GF-D8 (cell line): ENCODE results near the gene RPL37.
"Not testable (repeated sequence)": the region's sequence is repeated elsewhere in the genome, so short reads cannot be mapped to it uniquely, and the experiment has no call there.

Experiments
- DNase-seq: peaks from one replicate; lab custom pipeline; 2025; lab: John Stamatoyannopoulos, UW

Gene RPL37

GRCh38 chr5:40796487-40796889 lies 38.5 kb downstream of the RPL37 start:
- DNase-seq, result peak; percentile 53

- not testable (repeated sequence) for DNase-seq
These were observed 40.1 kb downstream of the RPL37 start for GRCh38 chr5:40794877-40795276.

DNA sequence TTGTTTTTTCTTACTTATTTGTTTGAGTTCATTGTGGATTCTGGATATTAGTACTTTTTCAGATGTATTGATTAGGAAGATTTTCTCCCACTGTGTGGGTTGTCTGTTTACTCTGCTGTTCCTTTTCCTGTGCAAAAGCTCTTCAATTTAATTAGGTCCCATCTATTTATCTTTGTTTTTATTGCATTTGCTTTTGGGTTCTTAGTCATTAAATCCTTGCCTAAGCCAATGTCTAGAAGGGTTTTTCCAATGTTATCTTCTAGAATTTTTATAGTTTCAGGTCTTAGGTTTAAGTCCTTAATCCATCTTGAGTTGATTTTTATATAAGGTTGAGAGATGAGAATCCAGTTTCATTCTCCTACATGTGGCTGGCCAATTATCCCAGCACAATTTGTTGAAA lies 40.7 kb downstream of the RPL37 start:
- not testable (repeated sequence) for DNase-seq

DNA sequence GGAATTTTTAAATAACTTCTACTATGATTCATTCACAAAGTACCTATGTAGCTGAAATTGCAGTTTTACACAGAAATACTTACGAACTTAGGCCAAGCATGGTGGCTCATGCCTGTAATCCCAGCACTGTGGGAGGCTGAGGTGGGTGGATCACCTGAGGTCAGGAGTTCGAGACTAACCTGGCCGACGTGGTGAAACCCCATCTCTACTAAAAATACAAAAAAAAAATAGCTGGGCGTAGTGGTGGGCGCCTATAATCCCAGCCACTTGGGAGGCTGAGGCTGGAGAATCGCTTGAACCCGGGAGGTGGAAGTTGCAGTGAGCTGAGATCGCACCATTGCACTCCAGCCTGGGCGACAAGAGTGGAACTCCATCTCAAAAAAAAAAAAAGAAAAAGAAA lies 42.3 kb downstream of the RPL37 start:
- DNase-seq, result not testable (repeated sequence)

GRCh38 chr5:40791715-40792139 lies 43.3 kb downstream of the RPL37 start:
- DNase-seq, result no peak

GRCh38 chr5:40790947-40791593 lies 44.0 kb downstream of the RPL37 start:
- no peak for DNase-seq

GRCh38 chr5:40788941-40789340 lies 46.1 kb downstream of the RPL37 start:
- DNase-seq, result not testable (repeated sequence)

GRCh38 chr5:40787986-40788385 lies 47.0 kb downstream of the RPL37 start:
- DNase-seq, result no peak

GRCh38 chr5:40786664-40787063 lies 48.4 kb downstream of the RPL37 start:
- not testable (repeated sequence) for DNase-seq

DNA sequence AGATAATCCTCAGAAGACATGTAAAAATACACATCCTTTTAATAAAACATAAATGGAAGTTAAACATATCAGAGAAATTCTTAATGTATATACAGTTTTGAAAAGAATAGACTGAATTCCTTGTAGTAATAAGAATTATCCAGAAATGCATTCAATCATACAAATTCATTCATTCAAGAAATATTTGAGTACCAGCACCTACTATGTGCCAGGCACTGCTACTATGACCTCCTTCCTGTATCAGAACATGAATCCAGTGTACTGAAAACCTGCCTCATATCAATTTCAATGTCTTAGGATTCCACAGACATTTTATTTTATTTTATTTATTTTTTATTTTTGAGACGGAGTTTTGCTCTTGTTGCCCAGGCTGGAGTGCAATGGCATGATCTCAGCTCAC lies 50.1 kb downstream of the RPL37 start:
- DNase-seq, result no peak

- DNase-seq, result no peak
These were observed 50.9 kb downstream of the RPL37 start for GRCh38 chr5:40784027-40784653.

GRCh38 chr5:40781843-40782409 lies 53.1 kb downstream of the RPL37 start:
- peak; percentile 63 for DNase-seq

GRCh38 chr5:40780858-40781257 lies 54.2 kb downstream of the RPL37 start:
- DNase-seq, result no peak

DNA sequence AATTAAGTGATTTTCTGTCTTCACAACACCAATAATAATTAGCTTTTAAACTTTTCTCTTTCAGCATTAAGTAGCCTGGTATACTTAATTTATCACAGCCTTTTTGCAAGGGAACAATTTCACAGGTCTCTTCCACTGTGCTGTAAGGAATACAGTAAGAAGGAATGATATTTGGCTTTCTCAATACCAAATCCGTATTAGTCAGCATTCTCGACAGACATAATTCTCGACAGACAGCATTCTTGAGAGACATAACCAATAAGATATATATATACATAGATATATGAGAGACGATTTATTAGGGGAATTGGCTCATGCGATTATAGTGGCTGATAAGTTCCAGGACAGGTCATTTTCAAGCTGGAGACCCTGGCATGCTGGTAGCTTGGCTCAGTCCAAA lies 54.8 kb downstream of the RPL37 start:
- DNase-seq, result no peak

DNA sequence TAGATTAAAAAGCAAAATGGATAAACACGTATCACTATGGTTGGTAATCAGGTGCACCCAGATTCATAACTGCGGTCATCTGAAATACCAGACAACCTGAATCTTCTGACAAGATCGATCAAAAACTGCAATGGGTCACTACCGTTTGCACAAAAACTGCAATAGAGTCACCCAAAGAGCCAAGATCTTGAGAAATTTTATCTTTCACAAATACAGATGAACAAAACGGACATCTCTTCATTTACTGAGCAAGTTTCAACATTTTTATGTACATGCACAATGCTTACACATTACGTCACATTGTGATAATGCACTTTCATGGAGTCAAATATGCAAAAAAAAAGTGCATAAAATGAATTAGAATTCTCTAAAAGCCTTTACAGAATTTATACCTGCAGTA lies 55.5 kb downstream of the RPL37 start:
- no peak for DNase-seq

GRCh38 chr5:40778133-40778532 lies 56.9 kb downstream of the RPL37 start:
- DNase-seq, result no peak

- DNase-seq, result no peak
These were observed 58.4 kb downstream of the RPL37 start for GRCh38 chr5:40776658-40776977.

DNA sequence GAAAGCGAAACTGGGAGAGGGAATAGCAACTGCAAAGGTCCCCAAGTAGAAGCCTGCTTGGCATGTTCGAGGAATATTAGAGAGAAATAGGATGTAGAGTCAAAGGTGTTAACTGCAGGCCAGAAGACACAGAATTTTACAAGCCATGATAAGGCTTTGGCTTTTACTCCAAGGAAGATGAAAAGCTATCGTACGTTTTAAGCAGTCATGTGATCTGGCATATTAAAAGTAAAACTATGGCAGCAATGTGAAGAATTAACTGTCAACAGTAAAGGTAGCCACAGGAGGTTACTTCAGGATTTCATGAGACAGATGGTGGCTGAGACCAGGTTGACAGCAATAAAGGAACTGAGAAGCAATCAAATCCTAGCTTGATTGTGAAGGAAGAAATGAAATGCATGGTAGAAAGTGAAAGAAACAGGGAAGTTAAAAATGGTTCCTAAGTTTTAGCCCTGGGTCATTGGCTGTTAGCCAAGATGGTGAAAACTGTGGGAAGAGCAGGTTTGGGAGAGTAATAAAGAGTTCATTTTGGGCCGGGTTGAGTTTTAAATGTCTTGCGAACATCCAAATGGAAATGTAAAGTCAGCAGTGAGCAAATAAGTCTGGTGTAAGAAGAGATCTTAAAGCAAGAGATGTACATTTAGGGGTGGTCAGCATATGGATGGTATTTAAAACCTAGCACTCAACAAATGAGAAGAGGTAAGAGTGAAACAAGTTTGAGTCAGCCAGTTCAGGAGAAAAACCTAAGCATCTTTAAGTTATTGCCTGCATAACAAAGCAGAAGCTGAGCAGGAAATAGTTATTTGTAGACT lies 59.0 kb downstream of the RPL37 start:
- DNase-seq, result no peak
